ENCODE results near the gene ROBO1. TPM values are rescaled to one million over a fixed set of nuclear protein-coding genes. Genes with fewer than 3 reads are reported as not detected.

ROBO1 gene
- total and polyA plus RNA-seq, 3 experiments from 2014 or later = 0.54 to 0.59 (median 0.55) TPM

- Histone ChIP-seq H3K27ac (ENCODE audit: low read depth, low read length) (no peak overlapping the region), H3K4me3 (ENCODE audit: low read length) (no peak overlapping the region), H3K36me3 (ENCODE audit: insufficient read depth, low read length) (no peaks in the 10 kb centered on the region), H3K9me3 (ENCODE audit: low read length) (no peaks in the 10 kb centered on the region), H3K27me3 (ENCODE audit: insufficient read depth, low read length, poor library complexity, severe bottlenecking) (no peaks in the 10 kb centered on the region), H3K4me1 (ENCODE audit: insufficient read depth, low read length) (no peaks in the 10 kb centered on the region)
- no peaks in the 10 kb centered on the region for H3K36me3 Mint-ChIP-seq
- CTCF ChIA-PET = interaction anchor here (1.1 kb wide), 1 partner anchor 11 kb away, joined by 3 read pairs; no protein-coding TSS in a partner anchor
- peaks cover 0 to 1% (median 0%) of the 10 kb centered on the region in 3 donors for H3K4me1 Mint-ChIP-seq
- H3K4me3 Mint-ChIP-seq = no peak overlapping the region
- POLR2A ChIA-PET = no interaction called here
- H3K27me3 Mint-ChIP-seq = no peaks in the 10 kb centered on the region
- DNase-seq = no peak
- peaks cover 5 to 28% (median 11%) of the 10 kb centered on the region in 5 donors for H3K9me3 Mint-ChIP-seq
- no peak overlapping the region for H3K27ac Mint-ChIP-seq
Measured at GRCh38 chr3:78717041-78717440, 1050.8 kb downstream of the ROBO1 start.

GRCh38 chr3:78712941-78713340, 1054.9 kb downstream of the ROBO1 start:
- Histone ChIP-seq H3K4me3 (ENCODE audit: low read length) (no peak overlapping the region), H3K27me3 (ENCODE audit: insufficient read depth, low read length, poor library complexity, severe bottlenecking) (no peaks in the 10 kb centered on the region), H3K27ac (ENCODE audit: low read depth, low read length) (no peak overlapping the region), H3K4me1 (ENCODE audit: insufficient read depth, low read length) (no peaks in the 10 kb centered on the region), H3K36me3 (ENCODE audit: insufficient read depth, low read length) (no peaks in the 10 kb centered on the region), H3K9me3 (ENCODE audit: low read length) (no peaks in the 10 kb centered on the region)
- DNase-seq = peak in 1 of 5 donors; percentile 36
- no peaks in the 10 kb centered on the region for H3K27me3 Mint-ChIP-seq
- no peaks in the 10 kb centered on the region for H3K36me3 Mint-ChIP-seq
- no peak overlapping the region for H3K27ac Mint-ChIP-seq
- H3K9me3 Mint-ChIP-seq = peaks cover 5 to 25% (median 11%) of the 10 kb centered on the region in 5 donors
- H3K4me3 Mint-ChIP-seq = no peak overlapping the region
- CTCF ChIA-PET = no interaction called here
- POLR2A ChIA-PET = no interaction called here
- H3K4me1 Mint-ChIP-seq = peaks cover 0 to 1% (median 0%) of the 10 kb centered on the region in 3 donors

- Mint-ChIP-seq H3K4me3 (no peak overlapping the region), H3K9me3 (peaks cover 5 to 30% (median 12%) of the 10 kb centered on the region in 5 donors), H3K27ac (no peak overlapping the region), H3K27me3 (no peaks in the 10 kb centered on the region), H3K36me3 (no peaks in the 10 kb centered on the region), H3K4me1 (peaks cover 0 to 1% (median 0%) of the 10 kb centered on the region in 3 donors)
- ChIA-PET CTCF (no interaction called here), POLR2A (no interaction called here)
- Histone ChIP-seq H3K27me3 (ENCODE audit: insufficient read depth, low read length, poor library complexity, severe bottlenecking) (no peaks in the 10 kb centered on the region), H3K9me3 (ENCODE audit: low read length) (no peaks in the 10 kb centered on the region), H3K4me3 (ENCODE audit: low read length) (no peak overlapping the region), H3K27ac (ENCODE audit: low read depth, low read length) (no peak overlapping the region), H3K4me1 (ENCODE audit: insufficient read depth, low read length) (no peaks in the 10 kb centered on the region), H3K36me3 (ENCODE audit: insufficient read depth, low read length) (no peaks in the 10 kb centered on the region)
- DNase-seq = no peak
Measured at GRCh38 chr3:78712270-78712669, 1055.5 kb downstream of the ROBO1 start.

- H3K27me3 ChIP-seq (ENCODE audit: insufficient read depth, low read length, poor library complexity, severe bottlenecking) = no peaks in the 10 kb centered on the region
- H3K4me3 ChIP-seq (ENCODE audit: low read length) = no peak overlapping the region
- DNase-seq = no peak
- Mint-ChIP-seq H3K36me3 (no peaks in the 10 kb centered on the region), H3K27me3 (no peaks in the 10 kb centered on the region), H3K27ac (no peak overlapping the region), H3K4me1 (peaks cover 0 to 1% (median 0%) of the 10 kb centered on the region in 3 donors), H3K4me3 (no peak overlapping the region), H3K9me3 (peaks cover 2 to 29% (median 13%) of the 10 kb centered on the region in 5 donors)
- ChIA-PET CTCF (no interaction called here), POLR2A (no interaction called here)
- no peaks in the 10 kb centered on the region for H3K36me3 ChIP-seq (ENCODE audit: insufficient read depth, low read length)
- no peaks in the 10 kb centered on the region for H3K9me3 ChIP-seq (ENCODE audit: low read length)
- no peaks in the 10 kb centered on the region for H3K4me1 ChIP-seq (ENCODE audit: insufficient read depth, low read length)
- no peak overlapping the region for H3K27ac ChIP-seq (ENCODE audit: low read depth, low read length)
Measured at GRCh38 chr3:78708565-78709073, 1059.2 kb downstream of the ROBO1 start.

GRCh38 chr3:78707609-78708008, 1060.2 kb downstream of the ROBO1 start:
- no peaks in the 10 kb centered on the region for H3K27me3 Mint-ChIP-seq
- H3K4me1 ChIP-seq (ENCODE audit: insufficient read depth, low read length) = no peaks in the 10 kb centered on the region
- ChIA-PET CTCF (no interaction called here), POLR2A (no interaction called here)
- no peaks in the 10 kb centered on the region for H3K36me3 Mint-ChIP-seq
- peaks cover 2 to 29% (median 11%) of the 10 kb centered on the region in 5 donors for H3K9me3 Mint-ChIP-seq
- H3K27ac Mint-ChIP-seq = no peak overlapping the region
- DNase-seq = peak in 1 of 5 donors; percentile 11
- H3K4me3 ChIP-seq (ENCODE audit: low read length) = no peak overlapping the region
- no peaks in the 10 kb centered on the region for H3K36me3 ChIP-seq (ENCODE audit: insufficient read depth, low read length)
- no peaks in the 10 kb centered on the region for H3K27me3 ChIP-seq (ENCODE audit: insufficient read depth, low read length, poor library complexity, severe bottlenecking)
- no peak overlapping the region for H3K4me3 Mint-ChIP-seq
- H3K9me3 ChIP-seq (ENCODE audit: low read length) = no peaks in the 10 kb centered on the region
- no peak overlapping the region for H3K27ac ChIP-seq (ENCODE audit: low read depth, low read length)
- H3K4me1 Mint-ChIP-seq = no peaks in the 10 kb centered on the region

- Histone ChIP-seq H3K4me3 (ENCODE audit: low read length) (no peak overlapping the region), H3K36me3 (ENCODE audit: insufficient read depth, low read length) (no peaks in the 10 kb centered on the region), H3K4me1 (ENCODE audit: insufficient read depth, low read length) (no peaks in the 10 kb centered on the region), H3K9me3 (ENCODE audit: low read length) (no peaks in the 10 kb centered on the region), H3K27ac (ENCODE audit: low read depth, low read length) (no peak overlapping the region), H3K27me3 (ENCODE audit: insufficient read depth, low read length, poor library complexity, severe bottlenecking) (no peaks in the 10 kb centered on the region)
- no peaks in the 10 kb centered on the region for H3K4me1 Mint-ChIP-seq
- H3K27me3 Mint-ChIP-seq = no peaks in the 10 kb centered on the region
- no peak for DNase-seq
- no peaks in the 10 kb centered on the region for H3K36me3 Mint-ChIP-seq
- ChIA-PET CTCF (interaction anchor here (1.0 kb wide), 1 partner anchor 11 kb away, joined by 3 read pairs; no protein-coding TSS in a partner anchor), POLR2A (no interaction called here)
- H3K4me3 Mint-ChIP-seq = no peak overlapping the region
- H3K9me3 Mint-ChIP-seq = peaks cover 2 to 29% (median 11%) of the 10 kb centered on the region in 5 donors
- no peak overlapping the region for H3K27ac Mint-ChIP-seq
Measured at GRCh38 chr3:78706906-78707523, 1060.8 kb downstream of the ROBO1 start.

GRCh38 chr3:78703944-78704343, 1063.9 kb downstream of the ROBO1 start:
- no peak overlapping the region for H3K4me3 ChIP-seq (ENCODE audit: low read length)
- ChIA-PET POLR2A (no interaction called here), CTCF (no interaction called here)
- Mint-ChIP-seq H3K4me1 (no peaks in the 10 kb centered on the region), H3K27ac (no peak overlapping the region), H3K4me3 (no peak overlapping the region), H3K36me3 (no peaks in the 10 kb centered on the region), H3K27me3 (no peaks in the 10 kb centered on the region), H3K9me3 (peaks cover 5 to 31% (median 11%) of the 10 kb centered on the region in 5 donors)
- no peaks in the 10 kb centered on the region for H3K27me3 ChIP-seq (ENCODE audit: insufficient read depth, low read length, poor library complexity, severe bottlenecking)
- no peaks in the 10 kb centered on the region for H3K36me3 ChIP-seq (ENCODE audit: insufficient read depth, low read length)
- no peak overlapping the region for H3K27ac ChIP-seq (ENCODE audit: low read depth, low read length)
- no peak for DNase-seq
- no peaks in the 10 kb centered on the region for H3K9me3 ChIP-seq (ENCODE audit: low read length)
- H3K4me1 ChIP-seq (ENCODE audit: insufficient read depth, low read length) = no peaks in the 10 kb centered on the region

GRCh38 chr3:78701537-78701936, 1066.3 kb downstream of the ROBO1 start:
- peaks cover 7 to 24% (median 10%) of the 10 kb centered on the region in 5 donors for H3K9me3 Mint-ChIP-seq
- no peak overlapping the region for H3K27ac ChIP-seq (ENCODE audit: low read depth, low read length)
- POLR2A ChIA-PET = no interaction called here
- H3K4me3 Mint-ChIP-seq = no peak overlapping the region
- no peaks in the 10 kb centered on the region for H3K4me1 ChIP-seq (ENCODE audit: insufficient read depth, low read length)
- no peaks in the 10 kb centered on the region for H3K9me3 ChIP-seq (ENCODE audit: low read length)
- no peaks in the 10 kb centered on the region for H3K36me3 ChIP-seq (ENCODE audit: insufficient read depth, low read length)
- CTCF ChIA-PET = no interaction called here
- H3K4me1 Mint-ChIP-seq = no peaks in the 10 kb centered on the region
- H3K27me3 Mint-ChIP-seq = no peaks in the 10 kb centered on the region
- no peaks in the 10 kb centered on the region for H3K36me3 Mint-ChIP-seq
- no peak for DNase-seq
- H3K27me3 ChIP-seq (ENCODE audit: insufficient read depth, low read length, poor library complexity, severe bottlenecking) = no peaks in the 10 kb centered on the region
- H3K4me3 ChIP-seq (ENCODE audit: low read length) = no peak overlapping the region
- no peak overlapping the region for H3K27ac Mint-ChIP-seq
